ENCODE measurements around the gene FLOT1.

- TF ChIP-seq GABPB1 (CRISPR knock-in tag; IDR thresholded peaks at IDR 0.05), result no peak
- TF ChIP-seq, protein P1, sequence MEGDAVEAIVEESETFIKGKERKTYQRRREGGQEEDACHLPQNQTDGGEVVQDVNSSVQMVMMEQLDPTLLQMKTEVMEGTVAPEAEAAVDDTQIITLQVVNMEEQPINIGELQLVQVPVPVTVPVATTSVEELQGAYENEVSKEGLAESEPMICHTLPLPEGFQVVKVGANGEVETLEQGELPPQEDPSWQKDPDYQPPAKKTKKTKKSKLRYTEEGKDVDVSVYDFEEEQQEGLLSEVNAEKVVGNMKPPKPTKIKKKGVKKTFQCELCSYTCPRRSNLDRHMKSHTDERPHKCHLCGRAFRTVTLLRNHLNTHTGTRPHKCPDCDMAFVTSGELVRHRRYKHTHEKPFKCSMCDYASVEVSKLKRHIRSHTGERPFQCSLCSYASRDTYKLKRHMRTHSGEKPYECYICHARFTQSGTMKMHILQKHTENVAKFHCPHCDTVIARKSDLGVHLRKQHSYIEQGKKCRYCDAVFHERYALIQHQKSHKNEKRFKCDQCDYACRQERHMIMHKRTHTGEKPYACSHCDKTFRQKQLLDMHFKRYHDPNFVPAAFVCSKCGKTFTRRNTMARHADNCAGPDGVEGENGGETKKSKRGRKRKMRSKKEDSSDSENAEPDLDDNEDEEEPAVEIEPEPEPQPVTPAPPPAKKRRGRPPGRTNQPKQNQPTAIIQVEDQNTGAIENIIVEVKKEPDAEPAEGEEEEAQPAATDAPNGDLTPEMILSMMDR (IDR thresholded peaks at IDR 0.05), result no peak
- TF ChIP-seq FOXP4 (CRISPR knock-in tag; IDR thresholded peaks at IDR 0.05), result no peak
- TF ChIP-seq NFYB (CRISPR knock-in tag; conservative IDR thresholded peaks at IDR 0.05; ENCODE audit: low read depth), result no peak
- TF ChIP-seq, protein P2, sequence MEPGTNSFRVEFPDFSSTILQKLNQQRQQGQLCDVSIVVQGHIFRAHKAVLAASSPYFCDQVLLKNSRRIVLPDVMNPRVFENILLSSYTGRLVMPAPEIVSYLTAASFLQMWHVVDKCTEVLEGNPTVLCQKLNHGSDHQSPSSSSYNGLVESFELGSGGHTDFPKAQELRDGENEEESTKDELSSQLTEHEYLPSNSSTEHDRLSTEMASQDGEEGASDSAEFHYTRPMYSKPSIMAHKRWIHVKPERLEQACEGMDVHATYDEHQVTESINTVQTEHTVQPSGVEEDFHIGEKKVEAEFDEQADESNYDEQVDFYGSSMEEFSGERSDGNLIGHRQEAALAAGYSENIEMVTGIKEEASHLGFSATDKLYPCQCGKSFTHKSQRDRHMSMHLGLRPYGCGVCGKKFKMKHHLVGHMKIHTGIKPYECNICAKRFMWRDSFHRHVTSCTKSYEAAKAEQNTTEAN (CRISPR knock-in tag; IDR thresholded peaks at IDR 0.05), result no peak
- TF ChIP-seq, protein P3, sequence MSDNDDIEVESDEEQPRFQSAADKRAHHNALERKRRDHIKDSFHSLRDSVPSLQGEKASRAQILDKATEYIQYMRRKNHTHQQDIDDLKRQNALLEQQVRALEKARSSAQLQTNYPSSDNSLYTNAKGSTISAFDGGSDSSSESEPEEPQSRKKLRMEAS (CRISPR knock-in tag; IDR thresholded peaks at IDR 0.05), result no peak
- TF ChIP-seq RELA (CRISPR knock-in tag; IDR thresholded peaks at IDR 0.05; ENCODE audit: borderline replicate concordance), result no peak
- no peak for TF ChIP-seq NR2C2 (CRISPR knock-in tag; IDR thresholded peaks at IDR 0.05)
- no peak for TF ChIP-seq CBFB (CRISPR knock-in tag; IDR thresholded peaks at IDR 0.05; ENCODE audit: low read depth)
- TF ChIP-seq ELF4 (CRISPR knock-in tag; IDR thresholded peaks at IDR 0.05; ENCODE audit: low read depth), result no peak
These were observed 17.2 kb upstream of the FLOT1 start for GRCh38 chr6:30759575-30760239.

All from WTC11 (cell line).